Endothelial cell of coronary artery (primary cell): ENCODE results near the gene CYB561D2. TPM values are rescaled to one million over a fixed set of nuclear protein-coding genes. Genes with fewer than 3 reads are reported as not detected.

Experiments used
- total RNA-seq: library from RNA; depleted of rRNA; stranded (reverse); fragments of >200 nt; gene quantifications from 2 replicates; pipeline ENCODE4 v1.2.3, GENCODE V29; 2014

Gene CYB561D2, protein sequence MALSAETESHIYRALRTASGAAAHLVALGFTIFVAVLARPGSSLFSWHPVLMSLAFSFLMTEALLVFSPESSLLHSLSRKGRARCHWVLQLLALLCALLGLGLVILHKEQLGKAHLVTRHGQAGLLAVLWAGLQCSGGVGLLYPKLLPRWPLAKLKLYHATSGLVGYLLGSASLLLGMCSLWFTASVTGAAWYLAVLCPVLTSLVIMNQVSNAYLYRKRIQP
- total RNA-seq = 18.0 and 21.7 TPM in 2 replicates

DNA sequence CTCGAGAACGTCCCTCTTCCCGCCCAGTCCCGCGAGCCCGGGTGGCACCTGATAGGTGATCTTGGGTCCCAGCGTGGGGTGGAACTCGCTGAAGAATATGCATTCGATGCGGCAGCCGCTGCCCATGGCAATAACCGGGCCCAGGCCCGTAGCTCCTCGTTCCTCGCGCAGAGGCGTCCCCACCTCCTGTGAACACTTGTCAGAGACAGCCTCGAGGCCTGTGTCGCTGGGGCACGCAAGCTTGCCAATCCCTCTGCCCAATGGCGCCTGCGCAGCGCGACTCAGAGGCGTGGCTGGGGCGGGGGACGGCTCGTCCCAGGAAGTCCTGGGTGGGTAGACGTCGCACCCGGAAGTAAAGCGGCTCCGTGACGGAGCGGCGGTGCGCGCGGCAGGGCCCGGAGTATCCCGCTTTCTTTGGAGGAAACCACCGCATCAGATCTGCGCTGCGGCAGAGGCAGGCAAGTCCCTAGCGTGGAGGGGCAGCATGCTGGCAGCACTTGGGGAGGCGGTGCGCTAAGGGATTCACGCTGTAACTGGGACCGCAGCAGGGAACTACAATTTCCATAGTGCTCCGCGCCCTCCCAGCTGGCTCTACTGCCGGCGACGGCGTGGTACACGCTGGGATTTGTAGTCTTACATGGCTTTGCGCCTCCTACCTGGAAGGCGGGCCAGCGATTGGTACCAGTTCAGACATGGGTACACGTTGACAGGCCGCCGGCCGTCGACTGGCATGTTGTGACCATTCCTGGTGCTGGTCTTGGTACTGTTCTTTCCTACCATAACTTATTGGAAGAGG lies at the start of gene CYB561D2, which contains the start of gene NPRL2:
CYB561D2 (plus strand) TSS at position 336 of the 796 bp plus-strand sequence. CDS start 572 bp downstream, outside the sequence.
NPRL2 (minus strand) TSS at position 249 of the 796 bp plus-strand sequence; CDS start at position 126, 123 bp downstream.

DNA sequence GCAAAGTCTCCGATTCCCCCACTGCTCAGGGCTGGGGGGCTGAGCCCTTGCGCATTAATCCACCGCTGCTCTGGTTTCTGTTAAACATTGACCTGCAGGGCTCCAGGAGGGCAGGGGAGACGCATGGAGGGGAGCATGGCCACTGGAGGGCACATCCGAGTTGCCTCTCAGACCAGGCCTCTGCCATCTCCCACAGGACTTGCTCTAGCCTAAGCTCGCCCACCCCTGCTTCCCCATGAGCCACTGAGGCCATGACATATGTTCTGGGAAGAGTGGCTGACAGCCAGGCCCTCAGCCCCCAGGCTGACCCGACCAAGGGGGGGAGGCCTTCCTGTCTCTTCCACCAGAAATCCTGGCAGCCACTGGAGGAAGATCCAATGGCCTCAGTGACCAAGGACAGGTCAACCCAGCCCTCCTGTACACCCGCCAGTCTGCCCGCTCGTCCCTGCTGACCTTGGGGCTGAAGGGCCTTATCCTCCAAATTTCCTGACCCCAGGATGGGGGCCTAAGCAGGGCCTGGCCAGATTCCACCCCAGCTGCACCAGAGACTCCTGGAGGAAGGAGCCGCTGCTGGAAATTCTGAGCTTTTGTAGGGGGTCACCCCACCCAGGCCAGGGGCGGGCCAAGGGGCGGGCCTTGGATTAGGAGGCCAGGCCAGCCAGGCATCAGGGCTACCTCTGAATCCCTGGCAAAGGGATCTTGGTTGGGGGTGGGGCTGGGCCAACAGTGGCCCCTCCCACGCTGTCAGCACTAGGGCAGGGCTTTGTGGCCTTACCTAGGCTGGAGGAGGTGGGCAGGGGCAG lies 47.4 kb upstream of the CYB561D2 start, which contains the start of gene HYAL1:
HYAL1 (minus strand) TSS at position 562 of the 803 bp plus-strand sequence. CDS start 618 bp downstream, outside the sequence.

DNA sequence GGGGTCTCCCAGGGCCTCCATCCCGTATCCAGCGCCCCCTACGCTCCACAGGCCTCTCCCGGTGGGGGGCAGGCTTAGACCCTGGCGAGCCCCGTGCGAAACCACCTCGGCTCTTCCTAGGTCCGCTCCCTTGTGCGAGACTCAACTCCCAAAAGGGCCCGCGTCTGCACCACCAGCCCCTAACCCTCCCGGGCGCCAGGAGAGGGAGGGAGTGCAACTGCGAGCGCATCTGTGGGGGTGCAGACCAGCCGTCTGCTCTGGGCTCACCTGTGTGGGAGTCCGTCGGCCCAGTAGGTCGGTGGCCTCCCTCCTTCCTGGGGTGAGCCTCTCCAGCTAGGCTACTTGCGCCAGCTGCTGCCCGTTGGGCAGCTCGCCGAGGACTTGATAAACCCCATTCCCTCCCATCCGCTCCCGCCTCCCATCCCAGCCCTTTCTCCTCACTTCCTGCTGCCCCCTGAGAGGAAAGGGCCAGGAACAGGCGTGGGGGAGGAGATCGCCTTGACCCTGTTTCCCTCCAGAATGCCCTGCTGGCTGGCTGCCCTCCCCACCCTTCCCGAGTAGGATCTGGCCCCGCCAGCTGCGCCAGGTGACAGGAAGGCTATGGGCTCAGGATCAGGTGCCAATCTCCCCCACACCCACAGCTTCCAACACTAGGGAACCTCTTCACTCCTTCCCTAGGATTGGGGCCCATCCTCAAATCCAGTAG lies 28.1 kb upstream of the CYB561D2 start, which contains the start of gene HYAL2:
HYAL2 (minus strand) TSS at position 360 of the 706 bp plus-strand sequence. CDS start 2,256 bp downstream, outside the sequence.

DNA sequence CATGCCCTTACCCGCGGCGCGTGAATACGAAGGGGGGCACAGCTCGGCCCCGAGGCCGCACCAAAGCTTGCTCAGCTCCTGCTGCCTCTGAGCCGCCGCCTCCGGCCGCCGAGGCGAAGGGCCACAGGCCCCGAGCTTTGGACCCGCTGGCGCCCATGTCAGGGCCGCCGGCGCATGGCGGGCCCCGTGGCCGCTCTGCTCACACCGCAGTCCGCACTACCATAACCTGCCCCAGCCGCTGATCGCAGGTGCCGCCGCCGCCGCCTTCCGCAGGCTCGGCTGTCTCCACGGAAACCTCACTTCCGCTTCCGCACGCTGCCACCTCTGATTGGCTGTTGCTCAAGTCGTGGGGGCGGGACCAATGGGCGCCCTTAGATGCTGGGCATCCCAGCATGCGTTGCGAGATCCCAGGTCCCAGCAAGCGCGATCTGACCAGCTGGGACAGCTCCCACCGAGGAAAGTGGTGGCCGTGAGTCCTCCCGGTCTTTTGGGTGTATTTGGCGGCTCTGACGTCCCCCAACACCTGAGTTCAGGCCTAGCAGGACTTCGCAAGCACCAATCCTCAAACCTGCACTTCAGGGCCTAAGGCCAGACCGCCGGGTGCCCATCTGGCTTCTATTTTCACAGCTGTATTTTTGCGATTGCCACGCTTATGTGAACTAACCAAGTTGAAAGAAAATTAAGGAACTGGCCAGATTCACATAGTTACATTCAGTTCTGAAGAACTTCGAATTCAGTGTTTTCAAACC lies 22.5 kb upstream of the CYB561D2 start, which contains the start of gene TUSC2:
TUSC2 (minus strand) TSS at position 281 of the 749 bp plus-strand sequence; CDS start at position 157, 124 bp downstream.

DNA sequence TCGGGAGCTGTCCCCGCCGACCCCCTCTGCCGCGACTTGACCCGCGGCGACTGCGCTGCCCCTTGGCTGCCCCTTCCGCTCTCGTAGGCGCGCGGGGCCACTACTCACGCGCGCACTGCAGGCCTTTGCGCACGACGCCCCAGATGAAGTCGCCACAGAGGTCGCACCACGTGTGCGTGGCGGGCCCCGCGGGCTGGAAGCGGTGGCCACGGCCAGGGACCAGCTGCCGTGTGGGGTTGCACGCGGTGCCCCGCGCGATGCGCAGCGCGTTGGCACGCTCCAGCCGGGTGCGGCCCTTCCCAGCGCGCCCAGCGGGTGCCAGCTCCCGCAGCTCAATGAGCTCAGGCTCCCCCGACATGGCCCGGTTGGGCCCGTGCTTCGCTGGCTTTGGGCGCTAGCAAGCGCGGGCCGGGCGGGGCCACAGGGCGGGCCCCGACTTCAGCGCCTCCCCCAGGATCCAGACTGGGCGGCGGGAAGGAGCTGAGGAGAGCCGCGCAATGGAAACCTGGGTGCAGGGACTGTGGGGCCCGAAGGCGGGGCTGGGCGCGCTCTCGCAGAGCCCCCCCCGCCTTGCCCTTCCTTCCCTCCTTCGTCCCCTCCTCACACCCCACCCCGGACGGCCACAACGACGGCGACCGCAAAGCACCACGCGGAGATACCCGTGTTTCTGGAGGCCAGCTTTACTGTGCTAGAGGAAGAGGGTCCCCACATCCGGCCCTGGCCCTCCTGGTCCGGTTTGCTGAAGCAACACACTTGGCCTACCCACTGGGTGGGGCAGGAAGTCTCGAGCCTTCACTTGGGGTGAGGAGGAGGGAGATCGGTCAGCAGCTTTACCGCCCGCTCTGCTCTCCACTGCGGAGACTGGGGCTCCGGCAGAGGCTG lies 10.0 kb upstream of the CYB561D2 start, which contains the start of gene RASSF1:
RASSF1 (minus strand) TSS at position 389 of the 882 bp plus-strand sequence; CDS start at position 358, 31 bp downstream.

DNA sequence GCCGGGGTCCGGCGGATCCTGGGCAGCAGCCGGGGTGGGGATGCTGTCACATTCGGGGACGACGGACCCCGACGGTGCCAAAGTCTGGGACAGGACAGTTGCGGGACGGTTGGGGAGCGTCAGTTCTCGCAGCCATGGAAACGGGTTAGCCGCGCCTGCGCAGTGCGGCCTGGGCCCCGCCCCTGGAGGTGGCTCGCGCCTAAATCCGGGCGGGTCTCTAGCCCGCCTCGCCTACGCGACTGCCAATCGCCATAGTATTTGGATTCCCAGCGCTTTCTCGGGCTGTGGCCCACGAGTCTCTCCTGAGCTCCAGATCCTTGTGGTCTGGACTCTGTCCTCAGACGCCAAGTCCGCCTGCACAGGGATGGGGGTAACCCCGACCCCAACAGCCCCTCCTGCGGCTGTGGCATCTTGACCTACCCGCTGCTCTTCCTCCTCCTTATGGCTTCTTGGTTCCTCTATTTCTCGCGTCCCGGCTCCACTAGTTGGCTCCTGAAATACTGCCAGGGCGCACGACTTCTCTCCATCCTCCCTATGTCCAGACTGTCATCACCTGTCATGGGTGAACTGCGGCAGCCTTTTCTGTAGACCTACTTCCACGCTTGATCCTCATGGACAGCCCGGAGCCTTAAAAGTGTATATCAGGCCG lies 5.0 kb upstream of the CYB561D2 start, which contains the start of gene ZMYND10:
ZMYND10 (minus strand) TSS at position 147 of the 649 bp plus-strand sequence. CDS start 153 bp downstream, outside the sequence.

DNA sequence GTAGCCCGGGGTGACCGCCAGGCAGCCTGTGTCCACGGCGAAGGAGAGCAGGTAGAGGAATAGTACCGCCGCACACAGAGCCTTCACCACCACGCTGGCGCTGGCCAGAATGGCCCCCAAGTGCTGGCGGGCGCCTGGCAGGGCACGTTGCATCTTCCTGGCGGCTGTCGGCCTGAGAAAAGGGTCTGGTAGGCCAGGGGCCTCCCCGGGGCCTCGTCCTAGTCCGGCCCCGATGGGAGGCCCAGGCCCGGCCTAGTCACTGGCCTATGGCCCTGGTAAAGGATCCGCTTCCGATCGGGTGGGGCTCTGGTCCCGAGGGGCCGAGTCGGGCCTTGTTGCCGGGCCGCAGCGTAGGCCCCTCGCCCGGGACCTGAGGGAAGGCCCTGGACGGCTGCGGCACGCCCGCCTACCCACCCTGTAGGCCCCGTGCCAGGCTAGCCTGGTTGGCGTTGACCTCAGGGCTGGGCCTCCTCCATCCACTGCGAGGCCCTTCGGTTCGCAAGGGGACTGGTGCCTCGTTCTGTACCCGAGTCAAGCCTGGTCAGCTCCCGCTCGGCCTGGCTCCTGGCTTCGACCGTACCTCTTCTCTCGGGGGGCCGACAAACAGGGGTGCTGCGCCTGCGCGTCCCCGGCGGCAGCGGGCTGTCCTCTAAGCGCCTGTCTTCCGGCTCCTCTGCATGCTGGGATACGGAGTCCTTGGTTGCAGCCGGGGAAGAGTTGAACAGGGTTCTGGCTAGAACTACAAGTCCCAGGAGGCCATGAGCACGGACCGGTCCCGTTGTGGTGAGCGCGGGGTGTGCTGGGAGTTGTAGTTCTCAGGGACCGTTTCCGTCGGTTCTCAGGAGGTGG lies 8.5 kb downstream of the CYB561D2 start, which contains the start of gene TMEM115:
TMEM115 (minus strand) TSS at position 611 of the 849 bp plus-strand sequence; CDS start at position 153, 458 bp downstream.

Other genes starting within 250 kb of the CYB561D2 start
- 93.7 and 138 TPM in 2 replicates for gene SEMA3F, start 195.5 kb upstream of the CYB561D2 start, total RNA-seq
- gene GNAT1, start 159.3 kb upstream of the CYB561D2 start, total RNA-seq = 0.54 TPM in 1 of 2 replicates, not detected in the other
- gene SLC38A3, start 145.6 kb upstream of the CYB561D2 start, total RNA-seq = 0.09 TPM in 1 of 2 replicates, not detected in the other
- gene GNAI2, start 114.7 kb upstream of the CYB561D2 start, total RNA-seq = 572 and 692 TPM in 2 replicates
- 0.27 and 1.3 TPM in 2 replicates for gene SEMA3B, start 81.7 kb upstream of the CYB561D2 start, total RNA-seq
- gene LSMEM2, start 71.8 kb upstream of the CYB561D2 start, total RNA-seq = not detected in 2 replicates
- gene IFRD2, start 58.4 kb upstream of the CYB561D2 start, total RNA-seq = 93.4 and 118 TPM in 2 replicates
- gene HYAL3, start 51.5 kb upstream of the CYB561D2 start, total RNA-seq = 6.2 and 6.8 TPM in 2 replicates
- gene NAA80, start 51.5 kb upstream of the CYB561D2 start, total RNA-seq = 1.5 and 2.2 TPM in 2 replicates
- gene HYAL1, start 47.3 kb upstream of the CYB561D2 start, total RNA-seq = 0.99 and 1.8 TPM in 2 replicates
- 442 and 623 TPM in 2 replicates for gene HYAL2, start 28.1 kb upstream of the CYB561D2 start, total RNA-seq
- 18.4 and 22.7 TPM in 2 replicates for gene TUSC2, start 22.6 kb upstream of the CYB561D2 start, total RNA-seq
- gene RASSF1, start 10.0 kb upstream of the CYB561D2 start, total RNA-seq = 12.7 and 24.0 TPM in 2 replicates
- 0.36 and 0.38 TPM in 2 replicates for gene ZMYND10, start 5.1 kb upstream of the CYB561D2 start, total RNA-seq
- 18.9 and 19.9 TPM in 2 replicates for gene NPRL2, start 87 bp upstream of the CYB561D2 start, total RNA-seq
- 31.0 and 38.5 TPM in 2 replicates for gene TMEM115, start 8.7 kb downstream of the CYB561D2 start, total RNA-seq
- gene CACNA2D2, start 152.8 kb downstream of the CYB561D2 start, total RNA-seq = not detected in 2 replicates
- 2.2 and 4.8 TPM in 2 replicates for gene C3orf18, start 216.9 kb downstream of the CYB561D2 start, total RNA-seq
- gene HEMK1, start 218.7 kb downstream of the CYB561D2 start, total RNA-seq = 9.5 and 12.6 TPM in 2 replicates